Head of caudate nucleus (tissue), 42 donors: ENCODE measurements around the gene MINK1.

Experiments
- DNase-seq, 42 donors: peaks; one replicate each; pipeline versions ENCODE4 v3.0.0 to v3.0.0-alpha.2; 2020 to 2021; ENCODE audit warnings: mixed read lengths in 7 of 42
- intact Hi-C: fragments of 100-400 bp; cut with DNase I; formaldehyde crosslinking; loops from one replicate; pipeline ENCODE4 v1.15.0; 2022

Gene MINK1

GRCh38 chr17:4937553-4937952, 104.4 kb downstream of the MINK1 start:
- intact Hi-C loops = loop anchor here (5.0 kb wide), 1 partner anchor 140 kb away; the partner anchor contains the start of gene ZFP3
- no peak for DNase-seq

DNA sequence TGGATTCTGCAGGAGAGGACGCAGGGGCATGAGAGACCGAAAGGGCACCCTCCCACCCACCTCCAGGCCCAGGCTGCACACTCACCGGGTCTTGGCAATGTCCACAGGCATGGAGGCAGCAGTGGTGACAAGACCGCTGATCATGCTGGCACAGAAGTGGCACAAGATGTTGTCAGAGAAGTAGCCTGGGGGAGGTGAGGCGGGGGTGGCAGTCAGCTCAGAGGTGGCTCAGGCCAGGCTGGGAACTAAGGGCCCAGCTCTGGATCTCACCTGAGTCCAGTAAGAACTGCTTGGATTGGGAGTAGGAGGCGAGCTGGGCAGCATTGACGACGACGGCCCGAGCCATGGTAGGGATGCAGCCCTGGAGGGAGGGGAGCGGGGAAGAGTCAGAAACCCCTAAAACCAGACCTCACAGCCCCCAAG, 104.9 kb downstream of the MINK1 start:
- intact Hi-C loops = loop anchor here (5.0 kb wide), 1 partner anchor 139 kb away; the partner anchor contains the start of gene ZFP3
- DNase-seq = no peak

GRCh38 chr17:4938688-4939545, 105.8 kb downstream of the MINK1 start:
- intact Hi-C loops = loop anchor here (5.0 kb wide), 1 partner anchor 138 kb away; the partner anchor contains the start of gene ZFP3
- DNase-seq = no peak

- DNase-seq = peak in 5 of 42 donors; percentile 23 to 49 (median 40)
- intact Hi-C loops = loop anchor here (5.0 kb wide), 1 partner anchor 138 kb away; the partner anchor contains the start of gene ZFP3
These were observed 106.3 kb downstream of the MINK1 start for GRCh38 chr17:4939546-4939795.

- intact Hi-C loops = loop anchor here (5.0 kb wide), 1 partner anchor 137 kb away; the partner anchor contains the start of gene ZFP3
These were observed 106.8 kb downstream of the MINK1 start, which contains the start of the genes RNF167 and SLC25A11 for GRCh38 chr17:4939796-4940554. RNF167 (plus strand) TSS chr17:4940268; CDS start chr17:4940910, 642 bp downstream. SLC25A11 (minus strand) TSS chr17:4940046; CDS start chr17:4939910, 136 bp downstream.

GRCh38 chr17:4940555-4941318, 107.6 kb downstream of the MINK1 start:
- intact Hi-C loops = no loop called here
- DNase-seq = peak in 36 of 42 donors; percentile 69 to 95 (median 87)

More at GRCh38 chr17:4939796-4940554, 106.8 kb downstream of the MINK1 start, which contains the start of the genes RNF167 and SLC25A11:
- peak; percentile 89 to 98 (median 96) for DNase-seq

- DNase-seq = no peak
- intact Hi-C loops = no loop called here
These were observed 108.1 kb downstream of the MINK1 start for GRCh38 chr17:4941319-4941610.

DNA sequence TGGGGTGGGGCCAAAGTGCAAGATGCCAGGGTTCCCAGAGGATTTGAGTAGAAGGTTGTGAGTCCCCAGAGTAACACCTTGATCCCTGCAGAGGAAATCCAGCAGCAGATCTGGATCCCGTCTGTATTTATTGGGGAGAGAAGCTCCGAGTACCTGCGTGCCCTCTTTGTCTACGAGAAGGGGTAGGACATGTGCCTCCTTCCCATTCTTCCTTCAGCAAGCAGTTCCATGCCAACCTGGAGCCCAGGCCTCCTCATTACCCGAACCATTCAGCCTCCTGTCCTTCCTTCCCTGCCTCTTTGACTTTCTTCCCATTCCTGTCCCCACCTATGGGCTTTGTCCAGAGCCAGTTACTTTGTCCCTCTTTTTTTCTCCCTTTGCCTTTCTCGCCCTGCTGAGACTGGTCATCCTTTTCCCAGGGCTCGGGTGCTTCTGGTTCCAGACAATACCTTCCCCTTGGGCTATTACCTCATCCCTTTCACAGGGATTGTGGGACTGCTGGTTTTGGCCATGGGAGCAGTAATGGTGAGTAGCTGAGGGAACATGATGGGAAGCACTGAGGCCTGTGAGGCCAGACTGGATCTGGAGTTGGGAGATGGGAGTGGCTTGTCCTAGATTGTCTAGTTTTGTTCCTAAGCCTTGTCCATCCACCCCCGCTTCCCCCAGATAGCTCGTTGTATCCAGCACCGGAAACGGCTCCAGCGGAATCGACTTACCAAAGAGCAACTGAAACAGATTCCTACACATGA, 109.8 kb downstream of the MINK1 start:
- DNase-seq = no peak
- intact Hi-C loops = no loop called here

DNA sequence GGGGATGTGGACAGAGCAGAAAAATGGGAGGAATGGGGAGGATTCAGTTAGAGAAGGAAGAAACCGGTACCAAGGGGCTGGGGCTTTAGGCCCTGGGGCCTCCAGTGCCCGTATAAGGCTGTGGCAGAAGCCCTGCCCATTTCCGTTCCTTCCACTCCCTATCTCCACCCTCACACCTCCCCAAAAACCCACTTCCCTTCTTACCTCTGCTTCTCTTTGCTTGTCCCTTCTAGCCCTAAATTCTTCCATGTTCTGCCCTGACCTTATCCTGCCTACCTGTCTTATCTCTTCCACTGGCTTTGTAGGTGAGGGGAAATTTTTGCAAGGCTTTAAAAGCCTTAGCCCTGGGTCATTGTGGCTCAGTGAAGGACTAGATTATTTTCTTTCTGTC, 111.0 kb downstream of the MINK1 start:
- intact Hi-C loops = no loop called here

DNA sequence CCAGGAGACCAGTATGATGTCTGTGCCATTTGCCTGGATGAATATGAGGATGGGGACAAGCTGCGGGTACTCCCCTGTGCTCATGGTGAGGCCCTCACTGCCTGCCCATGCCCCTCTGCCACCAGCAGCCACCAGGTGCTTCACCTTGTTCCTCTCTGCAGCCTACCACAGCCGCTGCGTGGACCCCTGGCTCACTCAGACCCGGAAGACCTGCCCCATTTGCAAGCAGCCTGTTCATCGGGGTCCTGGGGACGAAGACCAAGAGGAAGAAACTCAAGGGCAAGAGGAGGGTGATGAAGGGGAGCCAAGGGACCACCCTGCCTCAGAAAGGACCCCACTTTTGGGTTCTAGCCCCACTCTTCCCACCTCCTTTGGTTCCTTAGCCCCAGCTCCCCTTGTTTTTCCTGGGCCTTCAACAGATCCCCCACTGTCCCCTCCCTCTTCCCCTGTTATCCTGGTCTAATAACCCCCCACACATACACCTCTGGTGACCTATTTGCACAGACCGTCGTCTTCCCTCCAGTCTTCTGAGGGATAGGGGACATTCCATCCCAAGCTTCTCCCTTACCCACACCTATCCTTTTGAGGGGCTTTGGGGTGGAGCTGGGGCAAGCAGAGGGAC, 111.5 kb downstream of the MINK1 start:
- no peak for DNase-seq
- intact Hi-C loops = no loop called here

More for the DNA sequence above, 111.0 kb downstream of the MINK1 start:
- DNase-seq = no peak

DNA sequence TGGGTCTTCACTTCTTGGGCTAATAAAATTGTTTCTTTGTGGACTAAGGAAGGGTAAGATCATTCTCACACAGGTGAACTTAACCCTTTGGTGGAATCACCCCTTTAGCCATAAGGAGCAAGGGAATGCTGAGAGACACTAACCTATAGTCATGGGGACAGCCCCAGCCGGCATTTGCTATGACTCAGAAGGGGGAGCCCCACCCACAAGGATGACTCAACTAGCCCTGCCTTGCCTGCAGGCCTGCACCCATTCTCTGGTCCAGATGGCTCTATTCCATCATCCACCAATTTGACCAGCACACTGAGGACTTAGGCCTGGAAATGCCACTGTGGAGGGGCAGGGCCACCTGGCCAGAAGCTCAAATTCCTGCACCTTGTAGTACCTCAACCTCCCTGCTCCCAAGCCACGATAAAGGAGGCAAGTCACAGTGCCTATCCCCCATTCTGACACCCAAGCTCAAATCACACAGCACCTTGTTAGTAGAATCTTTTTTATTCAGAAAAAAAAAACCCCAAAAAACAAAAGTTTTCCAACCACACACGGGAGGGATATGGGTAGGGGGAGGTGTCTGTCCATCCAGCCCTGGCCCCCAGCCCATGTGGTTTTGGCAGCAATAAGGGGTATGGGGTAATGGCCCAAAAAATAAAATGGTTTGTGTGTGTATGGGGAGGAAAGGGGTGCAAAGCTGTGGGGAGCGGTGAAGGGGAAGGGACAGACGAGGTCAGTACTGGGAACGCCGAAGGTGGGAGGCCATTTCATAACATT, 112.2 kb downstream of the MINK1 start:
- intact Hi-C loops = no loop called here
- DNase-seq = peak in 41 of 42 donors; percentile 31 to 92 (median 68)

DNA sequence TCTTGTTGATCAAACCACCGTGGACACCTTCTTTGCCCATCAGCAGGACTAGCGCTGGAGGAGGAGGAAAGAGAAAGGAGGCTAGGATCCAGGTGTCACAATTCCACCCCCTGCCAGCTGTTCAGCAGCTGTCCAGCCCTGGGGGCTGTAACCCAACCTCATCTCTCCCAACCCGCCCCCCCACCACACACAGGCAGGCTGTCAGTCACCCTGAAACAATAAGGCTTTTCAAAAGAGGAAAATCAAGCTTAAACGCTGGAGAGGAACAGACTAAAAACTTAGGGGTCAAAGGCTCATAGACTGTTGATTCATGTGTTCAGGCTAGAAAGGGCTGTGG, 112.8 kb downstream of the MINK1 start:
- no peak for DNase-seq
- intact Hi-C loops = no loop called here

DNA sequence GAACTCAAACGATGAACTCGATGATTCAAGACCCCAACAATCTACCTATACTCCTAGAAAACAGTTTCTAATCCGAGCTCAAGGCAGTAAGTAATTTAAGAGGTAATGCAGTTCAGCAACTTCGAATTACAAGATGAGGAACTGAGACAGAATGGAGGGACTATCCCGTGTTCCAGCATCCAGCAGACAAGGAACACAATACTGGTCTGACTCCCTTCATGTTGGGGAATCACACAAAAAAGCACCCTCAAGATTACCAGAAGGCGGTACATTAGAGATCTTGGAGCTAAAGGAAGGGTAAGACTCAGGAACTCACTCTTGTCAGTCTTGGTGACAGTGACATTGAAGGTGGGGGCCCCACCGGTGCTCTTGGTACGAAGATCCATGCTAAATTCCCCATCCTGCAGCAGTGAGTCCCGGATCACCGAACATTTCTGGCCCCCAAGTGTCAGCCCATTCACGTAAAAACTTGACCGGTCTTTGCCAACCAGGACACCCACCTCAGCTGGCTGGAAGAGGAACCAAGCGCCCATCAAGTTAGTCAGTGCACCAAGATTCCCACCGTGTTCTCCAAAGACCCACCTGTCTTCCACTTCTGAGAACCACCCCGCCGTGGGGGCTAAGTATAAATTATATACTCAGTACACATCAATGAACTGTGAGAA, 113.3 kb downstream of the MINK1 start:
- DNase-seq = no peak
- intact Hi-C loops = no loop called here

DNA sequence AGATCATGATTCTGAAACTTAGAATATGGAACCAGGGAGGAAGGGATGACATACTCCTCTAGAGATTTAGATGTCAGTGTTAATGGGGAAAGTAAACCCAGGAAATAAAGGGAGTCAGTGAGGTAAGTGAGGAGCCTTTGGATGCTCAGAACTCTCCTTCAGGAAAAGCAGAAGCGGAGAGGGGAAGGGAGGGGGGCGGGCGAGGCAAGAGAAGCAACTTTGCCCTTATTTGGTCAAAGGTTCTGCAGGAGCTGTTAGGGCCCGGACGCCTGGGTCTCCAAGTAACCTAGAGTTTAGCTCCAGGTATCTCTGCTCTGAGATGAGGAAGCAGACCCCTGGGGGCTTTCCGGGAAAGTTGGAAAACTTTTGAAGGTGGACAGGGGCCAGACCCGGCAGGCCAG, 113.9 kb downstream of the MINK1 start:
- peak in 1 of 42 donors; percentile 18 for DNase-seq
- intact Hi-C loops = no loop called here
